Tibial artery (tissue), 4 donors: Measurements from ENCODE around the gene SGO1.

ENCODE experiments used
- DNase-seq, 2 donors: peaks; one replicate each; pipeline ENCODE4 v3.0.0-alpha.2; 2019
- H3K27ac ChIP-seq, 2 donors: fragments of 200-600 bp; sonication (generic) in 1 of 2; 1 replicate in 1 of 2; 2 replicates in 1 of 2; pipeline ENCODE4 v1.5.1; 2018 to 2019; ENCODE audit warnings: mild to moderate bottlenecking in 1 of 2
- H3K27me3 ChIP-seq, 2 donors: fragments of 200-600 bp; sonication (generic) in 1 of 2; one replicate each; pipeline versions ENCODE4 v1.5.1 to v1.6.0; 2016 to 2019
- H3K36me3 ChIP-seq, 3 donors: fragments of 200-600 bp; sonication (generic) in 2 of 3; one replicate each; pipeline ENCODE4 v1.5.1; 2016 to 2019; ENCODE audit warnings: mild to moderate bottlenecking in 2 of 3
- H3K4me1 ChIP-seq, 4 donors: fragments of 200-600 bp; sonication (generic) in 2 of 4; 1 replicate in 3 of 4; 2 replicates in 1 of 4; pipeline ENCODE4 v1.5.1; 2016 to 2019
- H3K4me3 ChIP-seq, 2 donors: fragments of 200-600 bp; sonication (generic) in 1 of 2; 1 replicate in 1 of 2; 2 replicates in 1 of 2; pipeline ENCODE4 v1.5.1; 2018 to 2019; ENCODE audit warnings: mild to moderate bottlenecking in 2 of 2
- H3K9me3 ChIP-seq, 3 donors: fragments of 200-600 bp; sonication (generic) in 1 of 3; one replicate each; pipeline ENCODE4 v1.5.1; 2016 to 2019
- CTCF ChIP-seq, 2 experiments: fragments of 200-600 bp in 1 of 2; fragments of 450-650 bp in 1 of 2; IDR thresholded peaks; one replicate each; pipeline ENCODE4 v1.5.1; 2017 to 2019; ENCODE audit warnings: antibody characterized with exemption in 2 of 2, mild to moderate bottlenecking in 1 of 2, moderate library complexity in 1 of 2
- intact Hi-C: fragments of 100-400 bp; cut with DNase I; formaldehyde crosslinking; loops from one replicate; pipeline ENCODE4 v1.15.0; 2023; ENCODE audit warnings: low total_unique reads

The SGO1 gene

GRCh38 chr3:20185679-20186599 lies at the start of gene SGO1:
Gene SGO1, minus strand, starts transcription at chr3:20186206. Its CDS starts 2,179 bp downstream, at chr3:20184027.
- TF ChIP-seq CTCF (IDR thresholded peaks at IDR 0.05) = no peak
- no peaks in the 10 kb centered on the region for H3K36me3 ChIP-seq
- peaks cover 0 to 16% (median 4%) of the 10 kb centered on the region in 4 donors for H3K4me1 ChIP-seq
- DNase-seq = peak; percentile 99
- peak within 1 kb of the TSS; percentile 64 to 77 for H3K4me3 ChIP-seq
- intact Hi-C loops = loop anchor here (2.0 to 5.0 kb wide), 2 partner anchors 144 to 239 kb away; partner anchors contain the start of genes KAT2B and RAB5A
- no peaks in the 10 kb centered on the region for H3K9me3 ChIP-seq
- H3K27me3 ChIP-seq = no peaks in the 10 kb centered on the region
- peak within 1 kb of the TSS; percentile 92 to 93 for H3K27ac ChIP-seq

- Histone ChIP-seq H3K9me3 (no peaks in the 10 kb centered on the region), H3K4me3 (no peak overlapping the region), H3K27ac (no peak overlapping the region), H3K36me3 (no peaks in the 10 kb centered on the region), H3K4me1 (peaks cover 0 to 5% (median 0%) of the 10 kb centered on the region in 4 donors), H3K27me3 (no peaks in the 10 kb centered on the region)
- no peak for TF ChIP-seq CTCF (IDR thresholded peaks at IDR 0.05)
- DNase-seq = no peak
- intact Hi-C loops = no loop called here
Measured at GRCh38 chr3:20235796-20236195, 49.8 kb upstream of the SGO1 start.

DNA sequence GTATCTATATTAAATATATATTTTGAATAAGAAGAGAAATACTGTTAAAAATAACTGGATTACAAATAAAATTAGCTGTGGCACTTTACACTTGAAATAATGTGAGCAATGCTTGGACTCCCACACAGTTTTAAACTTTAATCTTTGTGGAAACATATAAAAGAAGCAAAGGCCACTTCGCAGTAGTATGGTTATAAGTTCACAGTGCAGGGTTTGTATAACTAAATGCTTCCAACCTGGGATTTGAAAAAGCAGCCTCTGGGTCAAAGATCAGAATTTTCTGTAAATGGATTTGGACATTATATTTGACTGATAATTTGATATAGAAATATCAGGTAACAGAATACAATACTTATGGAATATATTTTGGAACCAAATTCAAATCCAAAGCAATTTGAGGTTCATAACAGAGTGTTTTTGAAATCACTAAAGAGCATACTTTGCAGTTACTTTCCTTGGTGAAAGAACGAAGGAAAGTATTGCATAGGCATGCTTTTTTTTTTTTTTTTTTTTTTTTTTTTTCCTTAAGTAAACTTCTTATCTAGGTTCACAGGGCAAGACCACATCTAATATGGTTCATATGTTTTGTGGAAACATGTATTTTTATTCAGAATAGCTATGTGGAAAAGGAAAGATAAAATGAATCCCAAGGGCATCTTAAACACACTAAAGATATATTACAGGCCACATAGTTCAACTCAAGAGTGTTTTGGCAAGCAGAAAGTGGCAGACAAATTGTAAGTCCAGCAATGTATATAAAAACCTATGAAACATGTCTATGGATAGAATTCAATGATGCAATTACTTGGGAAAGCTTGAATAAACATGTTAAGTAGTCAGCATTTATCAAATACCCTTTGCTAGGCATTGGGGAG lies 47.1 kb upstream of the SGO1 start:
- Histone ChIP-seq H3K4me3 (no peak overlapping the region), H3K27ac (no peak overlapping the region), H3K9me3 (no peaks in the 10 kb centered on the region), H3K36me3 (no peaks in the 10 kb centered on the region), H3K27me3 (no peaks in the 10 kb centered on the region), H3K4me1 (no peaks in the 10 kb centered on the region)
- no peak for DNase-seq
- no peak for TF ChIP-seq CTCF (IDR thresholded peaks at IDR 0.05)
- intact Hi-C loops = no loop called here

- intact Hi-C loops = no loop called here
- DNase-seq = no peak
Measured at GRCh38 chr3:20230954-20231353, 44.9 kb upstream of the SGO1 start.

More at GRCh38 chr3:20230954-20231353, 44.9 kb upstream of the SGO1 start:
- H3K4me3 ChIP-seq = no peak overlapping the region
- no peak overlapping the region for H3K27ac ChIP-seq
- no peaks in the 10 kb centered on the region for H3K27me3 ChIP-seq
- no peak for TF ChIP-seq CTCF (IDR thresholded peaks at IDR 0.05)
- no peaks in the 10 kb centered on the region for H3K4me1 ChIP-seq
- H3K9me3 ChIP-seq = no peaks in the 10 kb centered on the region
- no peaks in the 10 kb centered on the region for H3K36me3 ChIP-seq
